RPMI7951 (cell line): Measurements from ENCODE around the gene RCAN2. TPM values are rescaled to one million over a fixed set of nuclear protein-coding genes. Genes with fewer than 3 reads are reported as not detected.

ENCODE experiments used
- DNase-seq: peaks from one replicate; pipeline ENCODE4 v3.0.0-alpha.2; 2012; ENCODE audit warnings: low read depth
- total RNA-seq: library from RNA; depleted of rRNA; stranded (reverse); fragments of >200 nt; shearing (Covaris generic); gene quantifications from 2 replicates; pipeline ENCODE4 v1.2.3, GENCODE V29; 2014

Gene RCAN2
- total RNA-seq, 1 experiment from 2014 or later, result 0.48 TPM

GRCh38 chr6:46293641-46294316 lies 197.5 kb downstream of the RCAN2 start:
- no peak for DNase-seq

GRCh38 chr6:46291880-46292279 lies 199.4 kb downstream of the RCAN2 start:
- DNase-seq, result no peak

- no peak for DNase-seq
These were observed 200.0 kb downstream of the RCAN2 start for GRCh38 chr6:46291275-46291633.

- no peak for DNase-seq
These were observed 200.6 kb downstream of the RCAN2 start for GRCh38 chr6:46290421-46291274.

- DNase-seq, result no peak
These were observed 201.4 kb downstream of the RCAN2 start for GRCh38 chr6:46289898-46290297.

GRCh38 chr6:46288835-46289234 lies 202.4 kb downstream of the RCAN2 start:
- no peak for DNase-seq

- no peak for DNase-seq
These were observed 203.6 kb downstream of the RCAN2 start for GRCh38 chr6:46287681-46288080.

GRCh38 chr6:46287043-46287442 lies 204.2 kb downstream of the RCAN2 start:
- DNase-seq, result no peak

- no peak for DNase-seq
These were observed 206.8 kb downstream of the RCAN2 start for GRCh38 chr6:46284475-46284874.

- no peak for DNase-seq
These were observed 210.1 kb downstream of the RCAN2 start for GRCh38 chr6:46281110-46281509.

- DNase-seq, result no peak
These were observed 211.4 kb downstream of the RCAN2 start for GRCh38 chr6:46279874-46280273.

- no peak for DNase-seq
These were observed 214.6 kb downstream of the RCAN2 start for GRCh38 chr6:46276576-46277142.

- DNase-seq, result no peak
These were observed 216.7 kb downstream of the RCAN2 start for GRCh38 chr6:46274502-46274901.

- no peak for DNase-seq
These were observed 217.3 kb downstream of the RCAN2 start for GRCh38 chr6:46273911-46274310.

- DNase-seq, result no peak
These were observed 219.5 kb downstream of the RCAN2 start for GRCh38 chr6:46271728-46272127.

GRCh38 chr6:46271107-46271506 lies 220.1 kb downstream of the RCAN2 start:
- DNase-seq, result no peak

GRCh38 chr6:46270336-46270735 lies 220.9 kb downstream of the RCAN2 start:
- no peak for DNase-seq

GRCh38 chr6:46269447-46270229 lies 221.6 kb downstream of the RCAN2 start:
- no peak for DNase-seq

- no peak for DNase-seq
These were observed 223.7 kb downstream of the RCAN2 start for GRCh38 chr6:46267515-46267914.

GRCh38 chr6:46265373-46265772 lies 225.9 kb downstream of the RCAN2 start:
- DNase-seq, result no peak

- DNase-seq, result peak; percentile 12
These were observed 227.6 kb downstream of the RCAN2 start for GRCh38 chr6:46263707-46264086.
